GM13976 (cell line): ENCODE data around the gene PPP1R37.
"Not testable (repeated sequence)": the region's sequence is repeated elsewhere in the genome, so short reads cannot be mapped to it uniquely, and the experiment has no call there.

Experiments
- DNase-seq: peaks from one replicate; pipeline ENCODE4 v3.0.0; 2012; ENCODE audit warnings: low spot score
- in situ Hi-C: fragments of 300-500 bp; cut with MboI; formaldehyde crosslinking; loops from one replicate; pipeline ENCODE4 v1.12.0; 2022; ENCODE audit warnings: low sequenced_read_pairs, mixed read lengths, inconsistent platforms; ENCODE audit not compliant: unreplicated experiment
- TF ChIP-seq, protein P1 (sequence below): IDR thresholded peaks from 2 replicates; pipeline ENCODE4 v1.5.1; 2012; ENCODE audit warnings: borderline replicate concordance, mild to moderate bottlenecking; ENCODE audit not compliant: insufficient read depth; ENCODE audit errors: extremely low read depth, missing control alignments, control extremely low read depth

Gene PPP1R37

DNA sequence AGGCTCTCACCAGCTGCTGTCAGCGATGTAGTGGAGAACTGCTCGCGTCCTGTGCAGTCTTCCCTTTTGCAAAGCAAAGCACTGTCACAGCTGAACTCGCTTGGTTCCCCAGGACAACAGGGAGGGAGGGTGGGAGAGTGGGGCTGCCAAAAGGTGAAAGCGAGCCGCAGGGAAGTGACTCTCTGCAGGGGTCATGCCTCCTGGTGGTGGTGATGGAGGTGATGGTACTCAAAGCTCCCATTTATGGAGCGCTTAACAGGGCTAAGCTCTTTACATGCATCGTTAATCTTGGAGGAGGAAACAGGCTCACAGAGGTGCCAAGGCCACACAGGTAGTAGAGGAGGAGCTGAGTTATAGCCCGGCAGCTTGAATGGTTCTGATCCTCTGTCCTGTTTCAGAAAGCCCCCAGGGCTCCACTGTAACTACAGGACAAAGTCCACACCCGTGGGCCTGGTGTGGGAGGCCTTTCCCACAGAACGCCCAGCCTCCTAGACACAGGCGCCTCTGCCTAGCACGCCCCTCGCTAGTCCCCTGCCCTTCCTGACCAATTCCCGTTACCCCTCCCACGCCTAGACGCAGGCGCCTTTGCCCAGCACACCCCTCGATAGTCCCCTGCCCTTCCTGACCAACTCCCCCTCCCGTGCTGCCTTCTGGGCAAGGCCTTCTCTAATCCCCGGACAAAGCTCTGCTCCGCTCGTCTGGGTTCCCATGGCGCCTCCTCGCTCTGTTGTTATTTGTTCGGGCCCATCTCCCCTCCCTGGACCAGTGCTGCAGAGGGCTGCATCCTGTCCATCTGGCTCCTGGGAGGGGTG, 10.7 kb downstream of the PPP1R37 start:
- no peak for DNase-seq
- in situ Hi-C loops, result no loop called here
- TF ChIP-seq, protein P1, sequence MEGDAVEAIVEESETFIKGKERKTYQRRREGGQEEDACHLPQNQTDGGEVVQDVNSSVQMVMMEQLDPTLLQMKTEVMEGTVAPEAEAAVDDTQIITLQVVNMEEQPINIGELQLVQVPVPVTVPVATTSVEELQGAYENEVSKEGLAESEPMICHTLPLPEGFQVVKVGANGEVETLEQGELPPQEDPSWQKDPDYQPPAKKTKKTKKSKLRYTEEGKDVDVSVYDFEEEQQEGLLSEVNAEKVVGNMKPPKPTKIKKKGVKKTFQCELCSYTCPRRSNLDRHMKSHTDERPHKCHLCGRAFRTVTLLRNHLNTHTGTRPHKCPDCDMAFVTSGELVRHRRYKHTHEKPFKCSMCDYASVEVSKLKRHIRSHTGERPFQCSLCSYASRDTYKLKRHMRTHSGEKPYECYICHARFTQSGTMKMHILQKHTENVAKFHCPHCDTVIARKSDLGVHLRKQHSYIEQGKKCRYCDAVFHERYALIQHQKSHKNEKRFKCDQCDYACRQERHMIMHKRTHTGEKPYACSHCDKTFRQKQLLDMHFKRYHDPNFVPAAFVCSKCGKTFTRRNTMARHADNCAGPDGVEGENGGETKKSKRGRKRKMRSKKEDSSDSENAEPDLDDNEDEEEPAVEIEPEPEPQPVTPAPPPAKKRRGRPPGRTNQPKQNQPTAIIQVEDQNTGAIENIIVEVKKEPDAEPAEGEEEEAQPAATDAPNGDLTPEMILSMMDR, result no peak

DNA sequence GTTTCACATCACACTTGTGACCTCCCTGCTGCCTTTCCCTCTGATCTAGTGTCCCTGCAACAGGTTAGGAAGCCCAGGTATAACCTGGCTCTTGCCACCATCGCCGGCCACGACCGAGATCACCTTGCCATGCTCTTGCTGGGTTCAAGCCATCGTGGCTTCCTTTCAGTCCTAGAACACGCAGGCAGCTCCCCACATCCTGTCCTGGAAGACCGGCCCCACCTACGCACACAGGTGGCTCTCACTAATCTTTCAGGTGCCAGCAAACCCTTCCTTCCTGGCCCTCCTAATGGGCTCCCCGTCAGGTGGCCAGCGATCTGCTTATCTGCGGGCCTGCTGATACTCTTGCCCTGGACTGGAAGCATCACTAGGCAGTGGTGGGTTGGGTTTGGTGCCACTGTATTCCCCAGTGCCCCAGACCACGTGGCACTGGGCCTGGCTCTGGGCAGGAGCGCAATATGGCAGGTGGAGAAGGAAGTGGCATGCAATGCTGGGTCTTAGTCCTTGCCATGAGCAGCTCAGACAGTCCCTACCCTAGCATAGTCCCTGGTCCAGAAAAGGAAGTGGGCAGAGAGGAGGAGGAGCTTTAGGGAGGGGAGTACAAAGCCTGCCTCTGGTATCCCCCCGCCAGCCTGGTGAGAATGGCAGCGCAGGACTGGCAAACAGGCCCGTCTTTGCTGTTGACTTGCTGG, 11.8 kb downstream of the PPP1R37 start:
- DNase-seq, result no peak
- TF ChIP-seq, protein P1, result no peak
- in situ Hi-C loops, result no loop called here

DNA sequence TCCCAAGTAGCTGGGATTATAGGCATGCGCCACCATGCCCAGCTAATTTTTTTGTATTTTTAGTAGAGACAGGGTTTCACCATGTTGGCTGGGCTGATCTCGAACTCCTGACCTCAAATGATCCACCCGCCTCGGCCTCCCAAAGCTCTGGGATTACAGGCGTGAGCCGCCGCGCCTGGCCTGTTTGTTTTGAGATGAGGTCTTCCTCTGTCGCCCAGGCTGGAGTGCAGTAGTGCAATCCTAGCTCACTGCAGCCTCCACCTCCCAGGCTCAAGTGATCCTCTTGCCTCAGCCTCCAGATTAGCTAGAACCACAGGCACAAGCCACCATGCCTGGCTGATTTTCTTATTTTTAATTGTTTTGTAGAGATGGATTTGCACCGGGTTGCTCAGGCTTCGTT, 13.4 kb downstream of the PPP1R37 start:
- in situ Hi-C loops, DNase-seq: not testable (repeated sequence)

DNA sequence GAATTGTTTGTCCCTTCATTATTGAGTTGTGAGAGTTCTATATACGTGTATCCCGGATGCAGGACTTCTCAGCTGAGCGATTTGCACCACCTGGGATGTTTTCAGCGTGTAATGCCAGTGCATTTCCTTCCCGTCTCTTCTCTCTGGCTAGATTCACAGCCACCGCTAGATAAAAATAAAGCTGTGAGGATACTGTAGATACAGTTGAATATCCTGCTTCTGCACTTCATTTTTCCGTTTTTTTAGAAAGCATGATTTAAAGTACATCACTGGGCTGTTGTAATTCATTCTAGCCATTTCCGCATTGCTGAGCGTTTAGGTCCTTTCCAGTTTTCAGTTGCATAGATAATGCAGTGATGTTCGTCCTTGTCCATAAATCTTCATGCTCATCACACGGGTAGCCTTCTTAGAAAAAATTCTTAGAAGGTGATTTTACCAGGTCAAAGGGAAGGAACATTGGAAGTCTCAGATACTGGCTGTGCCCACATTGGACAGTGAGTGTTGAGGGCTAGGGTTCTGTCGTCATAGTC, 14.7 kb downstream of the PPP1R37 start:
- in situ Hi-C loops, result no loop called here
- TF ChIP-seq, protein P1, result no peak
- no peak for DNase-seq

DNA sequence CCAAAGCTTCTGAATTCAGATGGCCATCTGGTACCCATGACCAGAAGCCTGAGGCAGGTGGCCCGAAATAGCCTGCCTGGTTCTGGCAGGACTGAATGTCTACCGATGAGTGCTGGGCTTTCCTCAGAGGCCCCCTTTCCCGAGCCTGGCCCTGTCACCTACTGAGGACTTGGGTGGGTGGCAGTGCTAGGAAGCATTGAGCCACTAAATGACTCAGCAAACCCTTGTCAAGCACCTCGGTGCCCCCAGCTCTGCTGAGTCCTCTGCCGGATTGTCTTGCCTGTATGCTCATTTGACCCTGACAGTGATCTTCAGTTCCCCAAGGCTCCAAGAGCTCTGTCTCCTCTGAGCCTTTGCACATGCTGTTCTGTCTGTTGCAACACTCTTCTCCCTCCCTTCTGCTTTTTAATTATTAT, 17.9 kb downstream of the PPP1R37 start:
- in situ Hi-C loops, result no loop called here
- DNase-seq, result no peak
- TF ChIP-seq, protein P1, result no peak

DNA sequence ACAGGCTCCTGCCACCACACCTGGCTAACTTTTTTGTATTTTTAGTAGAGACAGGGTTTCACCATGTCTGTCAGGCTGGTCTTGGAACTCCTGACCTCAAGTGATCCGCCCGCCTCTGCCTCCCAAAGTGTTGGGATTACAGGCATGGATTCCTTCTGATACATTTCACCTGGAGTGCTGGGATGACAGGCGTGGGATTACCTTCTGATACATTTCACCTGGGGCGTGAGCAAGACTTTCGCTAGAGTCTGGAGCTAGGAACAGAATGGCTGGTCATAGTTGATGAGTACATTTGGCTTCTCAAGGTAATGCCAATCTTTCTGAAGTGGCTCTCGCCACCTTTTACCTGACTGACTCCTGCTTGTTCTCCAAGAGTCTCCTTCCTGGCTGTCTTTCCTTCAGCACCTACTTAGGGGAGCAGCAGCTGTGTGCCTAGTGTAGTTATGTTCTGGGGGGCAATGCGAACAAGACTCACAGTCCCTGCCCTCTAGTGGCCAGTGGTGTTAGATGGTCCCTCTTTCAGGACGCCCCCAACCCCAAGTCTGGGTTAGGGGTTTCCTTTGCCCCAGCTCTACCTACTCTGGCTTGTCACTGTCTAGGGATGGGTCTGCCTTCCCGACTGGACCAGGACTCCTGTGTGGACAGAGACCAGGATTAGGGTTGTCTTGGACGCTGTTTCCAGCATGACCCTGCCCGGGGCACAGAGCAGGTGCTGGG, 19.3 kb downstream of the PPP1R37 start:
- in situ Hi-C loops, result no loop called here
- DNase-seq, result no peak
- TF ChIP-seq, protein P1, result no peak
